Stimulated activated naive B cell treated with anti-CD40 and anti-IgM and Interleukin-4, amounts not matched to agents 10 μg/mL and 1 μg/mL and 100 μg/mL, for 72 hours (primary cell): Measurements from ENCODE around the gene SMU1.
A peak's percentile ranks its signal among the peaks of the same experiment; 100 is the strongest.

Experiments used
- ATAC-seq, 2 donors: fragments of 150-1000 bp; cut with Tn5 transposase; replicated peaks; 2 replicates each; pipeline ENCODE4 v1.10.0; 2021; ENCODE audit warnings: moderate library complexity in 1 of 2
- DNase-seq: peaks from one replicate; pipeline ENCODE4 v3.0.0; 2021
- H3K27ac Mint-ChIP-seq: one replicate; pipeline ENCODE4 v1.8.0; 2022; ENCODE audit warnings: mild to moderate bottlenecking, mixed read lengths
- H3K27me3 Mint-ChIP-seq, 2 donors: one replicate each; pipeline ENCODE4 v1.8.0; 2022; ENCODE audit warnings: mixed read lengths in 2 of 2
- H3K36me3 Mint-ChIP-seq, 2 donors: one replicate each; pipeline ENCODE4 v1.8.0; 2022; ENCODE audit warnings: mixed read lengths in 2 of 2, mild to moderate bottlenecking in 1 of 2
- H3K4me1 Mint-ChIP-seq, 2 donors: one replicate each; pipeline ENCODE4 v1.8.0; 2022; ENCODE audit warnings: mixed read lengths in 2 of 2, mild to moderate bottlenecking in 1 of 2
- H3K4me3 Mint-ChIP-seq, 2 donors: one replicate each; pipeline ENCODE4 v1.8.0; 2022; ENCODE audit warnings: mild to moderate bottlenecking in 2 of 2, mixed read lengths in 2 of 2, moderate library complexity in 1 of 2
- H3K9me3 Mint-ChIP-seq, 2 donors: one replicate each; pipeline ENCODE4 v1.8.0; 2022; ENCODE audit warnings: mixed read lengths in 2 of 2, mild to moderate bottlenecking in 1 of 2

Gene SMU1

DNA sequence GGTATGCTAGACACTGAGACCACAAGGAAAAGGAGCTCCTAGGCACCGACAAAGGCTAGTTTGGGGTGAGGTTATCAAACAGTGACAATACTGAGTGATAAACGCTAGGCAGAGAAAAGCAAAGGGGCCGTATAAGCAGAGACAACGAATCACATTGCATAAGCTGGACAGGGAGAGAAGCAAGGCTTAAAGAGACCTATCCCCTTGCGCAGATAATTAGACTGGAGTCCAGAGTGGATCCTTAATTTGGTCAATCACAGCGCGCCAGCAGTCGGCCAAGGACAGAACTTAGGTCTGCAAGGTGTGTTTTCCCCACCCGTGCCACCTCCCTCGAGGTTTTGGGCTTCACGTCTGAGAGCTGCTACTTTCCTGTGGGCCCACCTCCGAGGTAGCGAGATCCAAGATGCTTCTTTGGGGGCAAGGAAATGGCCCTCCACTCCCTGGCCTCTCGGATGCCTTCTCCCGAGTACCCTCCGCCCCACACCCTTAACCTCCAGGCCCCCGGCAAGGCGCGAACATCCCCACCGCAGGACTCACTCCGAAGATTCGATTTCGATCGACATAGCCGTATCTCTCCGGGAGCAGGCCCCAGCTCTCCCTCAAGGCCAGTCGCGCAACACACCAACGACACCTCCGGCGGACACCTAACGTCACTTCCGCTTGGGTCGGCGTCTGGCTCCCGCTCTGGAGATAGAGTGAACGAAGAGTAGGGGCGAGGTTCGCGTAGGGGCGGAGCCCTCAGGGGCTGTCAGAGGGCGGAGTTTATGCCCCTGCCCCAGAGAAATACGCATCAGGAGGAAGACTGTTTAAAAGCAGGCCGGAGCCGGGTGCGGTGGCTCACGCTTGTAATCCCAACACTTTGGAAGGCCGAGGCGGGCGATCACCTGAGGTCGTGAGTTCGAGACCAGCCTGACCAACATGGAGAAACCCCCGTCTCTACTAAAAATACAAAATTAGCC lies at the start of gene SMU1:
SMU1 (minus strand) TSS at position 629 of the 959 bp plus-strand sequence; CDS start at position 563, 66 bp downstream.
- DNase-seq (peak; percentile 95), ATAC-seq (peak; percentile 98 to 99)
- Mint-ChIP-seq H3K36me3 (peaks cover 9 to 30% of the 10 kb centered on the region in 2 donors), H3K4me3 (peak within 1 kb of the TSS; percentile 99 to 100), H3K9me3 (no peaks in the 10 kb centered on the region), H3K27me3 (no peaks in the 10 kb centered on the region), H3K27ac (peak within 1 kb of the TSS; percentile 100), H3K4me1 (peaks cover 16 to 32% of the 10 kb centered on the region in 2 donors)

DNA sequence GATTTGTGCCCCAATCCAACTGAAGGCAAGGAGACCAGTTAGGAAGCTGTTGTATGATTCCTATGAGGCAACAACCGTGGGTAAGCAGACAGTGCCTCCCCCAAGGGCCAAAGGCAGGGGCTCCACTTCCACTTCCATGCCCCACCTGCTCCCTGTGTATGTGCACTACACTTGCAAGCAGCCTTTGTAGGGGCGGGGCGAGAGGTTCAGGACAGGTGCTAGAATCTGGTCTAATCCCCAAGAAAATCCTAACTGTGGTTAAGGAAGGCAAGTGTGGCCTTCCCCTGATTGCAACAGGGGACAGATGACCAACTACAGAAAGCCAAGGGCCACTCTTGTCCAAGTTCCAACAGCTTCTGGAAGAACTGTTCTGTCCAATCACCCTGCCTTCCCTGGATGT lies 49.0 kb upstream of the SMU1 start:
- H3K4me3 Mint-ChIP-seq, result peak overlapping the region; percentile 66 to 74
- no peak for ATAC-seq
- H3K27me3 Mint-ChIP-seq, result no peaks in the 10 kb centered on the region
- H3K9me3 Mint-ChIP-seq, result no peaks in the 10 kb centered on the region
- H3K27ac Mint-ChIP-seq, result peak overlapping the region; percentile 93
- peaks cover 35 to 85% of the 10 kb centered on the region in 2 donors for H3K36me3 Mint-ChIP-seq
- no peak for DNase-seq
- H3K4me1 Mint-ChIP-seq, result peaks cover 70 to 88% of the 10 kb centered on the region in 2 donors

GRCh38 chr9:33124751-33125381 lies 48.4 kb upstream of the SMU1 start:
- Mint-ChIP-seq H3K9me3 (no peaks in the 10 kb centered on the region), H3K27ac (peak overlapping the region; percentile 96), H3K4me1 (peaks cover 69 to 88% of the 10 kb centered on the region in 2 donors), H3K4me3 (peak overlapping the region; percentile 68 to 73), H3K27me3 (no peaks in the 10 kb centered on the region), H3K36me3 (peaks cover 37 to 85% of the 10 kb centered on the region in 2 donors)
- ATAC-seq (peak; percentile 87 to 89), DNase-seq (peak; percentile 70)

DNA sequence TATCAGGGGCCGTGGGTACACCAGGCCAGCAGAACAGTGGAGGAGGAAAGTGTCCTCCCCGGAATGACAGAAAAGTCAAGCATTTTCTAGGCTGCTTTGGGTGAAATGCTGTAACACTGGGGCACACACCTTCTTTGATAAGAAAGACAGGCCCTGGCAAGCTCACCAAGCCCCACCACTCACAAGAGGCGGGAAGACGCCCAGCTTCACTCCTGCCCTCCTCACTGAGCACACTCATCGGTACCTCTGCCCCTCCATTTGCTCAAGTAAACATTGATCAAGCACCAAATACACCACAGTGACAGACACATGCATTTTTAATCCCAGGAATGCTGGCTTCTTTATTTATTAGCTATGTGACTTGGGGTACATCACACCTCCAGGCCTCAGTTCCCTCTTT lies 47.6 kb upstream of the SMU1 start:
- H3K4me3 Mint-ChIP-seq, result peak overlapping the region; percentile 3 to 29
- peaks cover 63 to 86% of the 10 kb centered on the region in 2 donors for H3K4me1 Mint-ChIP-seq
- no peaks in the 10 kb centered on the region for H3K9me3 Mint-ChIP-seq
- peaks cover 39 to 82% of the 10 kb centered on the region in 2 donors for H3K36me3 Mint-ChIP-seq
- no peak for ATAC-seq
- H3K27me3 Mint-ChIP-seq, result no peaks in the 10 kb centered on the region
- no peak for DNase-seq
- peak overlapping the region; percentile 96 for H3K27ac Mint-ChIP-seq

- H3K27me3 Mint-ChIP-seq, result no peaks in the 10 kb centered on the region
- peaks cover 37 to 77% of the 10 kb centered on the region in 2 donors for H3K36me3 Mint-ChIP-seq
- DNase-seq (no peak), ATAC-seq (no peak)
- H3K27ac Mint-ChIP-seq, result peak overlapping the region; percentile 96
- no peaks in the 10 kb centered on the region for H3K9me3 Mint-ChIP-seq
- H3K4me1 Mint-ChIP-seq, result peaks cover 57 to 82% of the 10 kb centered on the region in 2 donors
- H3K4me3 Mint-ChIP-seq, result no peak overlapping the region
Measured at GRCh38 chr9:33123407-33124031, 47.0 kb upstream of the SMU1 start.

GRCh38 chr9:33120620-33121019 lies 44.1 kb upstream of the SMU1 start:
- no peak overlapping the region for H3K4me3 Mint-ChIP-seq
- DNase-seq (no peak), ATAC-seq (no peak)
- peaks cover 19 to 66% of the 10 kb centered on the region in 2 donors for H3K36me3 Mint-ChIP-seq
- H3K27me3 Mint-ChIP-seq, result no peaks in the 10 kb centered on the region
- H3K4me1 Mint-ChIP-seq, result peaks cover 47 to 74% of the 10 kb centered on the region in 2 donors
- H3K9me3 Mint-ChIP-seq, result no peaks in the 10 kb centered on the region
- no peak overlapping the region for H3K27ac Mint-ChIP-seq

DNA sequence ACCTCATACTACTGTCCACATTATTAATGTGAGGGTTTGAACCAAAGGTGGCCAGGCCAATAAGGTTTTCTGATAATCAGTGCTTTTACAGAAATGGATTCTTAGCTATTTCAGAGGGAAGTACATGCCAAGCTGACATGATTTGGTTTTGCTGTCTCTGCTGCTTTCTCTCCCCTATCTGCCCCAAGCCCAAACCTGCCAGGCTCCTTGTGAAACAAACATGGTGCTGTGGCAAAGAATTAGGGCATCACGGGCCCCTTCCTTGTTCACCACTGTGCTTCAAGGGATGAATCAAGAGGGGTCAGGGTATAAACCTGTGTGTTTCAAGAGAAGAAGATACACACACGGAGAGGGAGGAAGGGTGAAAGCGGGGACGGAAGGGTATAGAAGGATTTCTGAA lies 41.3 kb upstream of the SMU1 start:
- Mint-ChIP-seq H3K27ac (peak overlapping the region; percentile 82), H3K9me3 (no peaks in the 10 kb centered on the region), H3K27me3 (no peaks in the 10 kb centered on the region), H3K4me3 (peak overlapping the region in 1 of 2 donors; percentile 36), H3K36me3 (peaks cover 23 to 68% of the 10 kb centered on the region in 2 donors), H3K4me1 (peaks cover 28 to 61% of the 10 kb centered on the region in 2 donors)
- DNase-seq (no peak), ATAC-seq (peak; percentile 43 to 49)

GRCh38 chr9:33117306-33117705 lies 40.8 kb upstream of the SMU1 start:
- no peaks in the 10 kb centered on the region for H3K9me3 Mint-ChIP-seq
- peaks cover 25 to 70% of the 10 kb centered on the region in 2 donors for H3K36me3 Mint-ChIP-seq
- peaks cover 28 to 65% of the 10 kb centered on the region in 2 donors for H3K4me1 Mint-ChIP-seq
- peak overlapping the region in 1 of 2 donors; percentile 30 for H3K4me3 Mint-ChIP-seq
- H3K27ac Mint-ChIP-seq, result peak overlapping the region; percentile 89
- ATAC-seq (peak; percentile 61 to 66), DNase-seq (no peak)
- no peaks in the 10 kb centered on the region for H3K27me3 Mint-ChIP-seq

DNA sequence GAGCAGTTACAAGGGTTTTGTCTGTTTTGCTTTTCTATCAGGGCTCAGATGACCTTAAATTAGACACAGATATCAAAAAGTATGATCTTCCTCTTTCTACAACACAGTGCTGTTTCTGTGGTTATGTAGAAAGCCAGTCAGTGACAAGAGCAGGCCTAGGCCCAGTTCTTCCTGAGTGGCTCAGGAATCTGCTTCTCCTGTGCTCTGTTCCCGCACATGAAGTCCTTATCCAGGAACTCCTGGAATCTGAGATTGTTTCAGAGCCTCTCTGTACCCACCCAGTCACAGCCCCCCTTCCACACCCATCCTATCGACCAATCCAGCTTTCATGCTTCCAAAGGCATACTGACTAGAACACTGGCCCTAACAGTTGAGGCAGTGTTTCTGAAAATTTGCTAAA lies 40.4 kb upstream of the SMU1 start:
- H3K9me3 Mint-ChIP-seq, result no peaks in the 10 kb centered on the region
- H3K4me3 Mint-ChIP-seq, result peak overlapping the region; percentile 30 to 56
- peak overlapping the region; percentile 89 for H3K27ac Mint-ChIP-seq
- H3K27me3 Mint-ChIP-seq, result no peaks in the 10 kb centered on the region
- peaks cover 26 to 66% of the 10 kb centered on the region in 2 donors for H3K4me1 Mint-ChIP-seq
- no peak for DNase-seq
- H3K36me3 Mint-ChIP-seq, result peaks cover 26 to 69% of the 10 kb centered on the region in 2 donors
- ATAC-seq, result peak; percentile 89 to 92

GRCh38 chr9:33114746-33115145 lies 38.3 kb upstream of the SMU1 start:
- H3K27me3 Mint-ChIP-seq, result no peaks in the 10 kb centered on the region
- no peak overlapping the region for H3K27ac Mint-ChIP-seq
- H3K4me1 Mint-ChIP-seq, result peaks cover 21 to 48% of the 10 kb centered on the region in 2 donors
- DNase-seq (no peak), ATAC-seq (no peak)
- peaks cover 23 to 57% of the 10 kb centered on the region in 2 donors for H3K36me3 Mint-ChIP-seq
- H3K4me3 Mint-ChIP-seq, result no peak overlapping the region
- no peaks in the 10 kb centered on the region for H3K9me3 Mint-ChIP-seq

- no peak overlapping the region for H3K27ac Mint-ChIP-seq
- H3K27me3 Mint-ChIP-seq, result no peaks in the 10 kb centered on the region
- peaks cover 19 to 47% of the 10 kb centered on the region in 2 donors for H3K4me1 Mint-ChIP-seq
- no peak overlapping the region for H3K4me3 Mint-ChIP-seq
- ATAC-seq (no peak), DNase-seq (no peak)
- H3K9me3 Mint-ChIP-seq, result no peaks in the 10 kb centered on the region
- peaks cover 20 to 61% of the 10 kb centered on the region in 2 donors for H3K36me3 Mint-ChIP-seq
Measured at GRCh38 chr9:33113799-33114547, 37.5 kb upstream of the SMU1 start.

GRCh38 chr9:33112094-33112493 lies 35.6 kb upstream of the SMU1 start:
- Mint-ChIP-seq H3K36me3 (peaks cover 21 to 54% of the 10 kb centered on the region in 2 donors), H3K9me3 (no peaks in the 10 kb centered on the region), H3K27ac (peak overlapping the region; percentile 65), H3K4me1 (peaks cover 23 to 48% of the 10 kb centered on the region in 2 donors), H3K4me3 (no peak overlapping the region), H3K27me3 (no peaks in the 10 kb centered on the region)
- ATAC-seq (no peak), DNase-seq (no peak)

DNA sequence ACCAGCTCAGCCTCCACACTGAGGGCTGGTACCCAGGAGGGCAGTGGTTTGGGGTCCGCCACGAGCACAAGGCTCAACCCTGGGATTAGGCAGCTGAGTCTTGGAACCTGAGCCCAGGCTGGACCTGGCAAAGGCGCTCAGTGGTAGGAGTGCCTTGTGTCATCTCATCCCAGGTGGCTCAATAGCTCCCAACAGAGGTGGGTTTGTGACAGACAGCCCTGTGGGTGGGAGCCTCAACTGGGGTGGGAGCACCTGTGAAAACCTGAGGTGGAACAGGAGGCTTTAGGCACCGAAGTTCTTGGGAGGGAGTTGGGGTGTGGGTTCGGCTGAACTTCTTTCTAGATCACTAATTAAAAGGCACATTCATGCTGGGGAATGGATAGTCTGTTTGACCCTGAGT lies 35.2 kb upstream of the SMU1 start:
- ATAC-seq, result no peak
- Mint-ChIP-seq H3K4me3 (no peak overlapping the region), H3K4me1 (peaks cover 23 to 48% of the 10 kb centered on the region in 2 donors), H3K36me3 (peaks cover 21 to 50% of the 10 kb centered on the region in 2 donors), H3K9me3 (no peaks in the 10 kb centered on the region), H3K27ac (peak overlapping the region; percentile 65), H3K27me3 (no peaks in the 10 kb centered on the region)
- DNase-seq, result no peak
